ENCODE results near the gene INSRR.

Gene INSRR

GRCh38 chr1:156808186-156809030, 50.5 kb downstream of the INSRR start:
- DNase-seq: no peak

GRCh38 chr1:156807627-156808026, 51.3 kb downstream of the INSRR start:
- DNase-seq: no peak

DNA sequence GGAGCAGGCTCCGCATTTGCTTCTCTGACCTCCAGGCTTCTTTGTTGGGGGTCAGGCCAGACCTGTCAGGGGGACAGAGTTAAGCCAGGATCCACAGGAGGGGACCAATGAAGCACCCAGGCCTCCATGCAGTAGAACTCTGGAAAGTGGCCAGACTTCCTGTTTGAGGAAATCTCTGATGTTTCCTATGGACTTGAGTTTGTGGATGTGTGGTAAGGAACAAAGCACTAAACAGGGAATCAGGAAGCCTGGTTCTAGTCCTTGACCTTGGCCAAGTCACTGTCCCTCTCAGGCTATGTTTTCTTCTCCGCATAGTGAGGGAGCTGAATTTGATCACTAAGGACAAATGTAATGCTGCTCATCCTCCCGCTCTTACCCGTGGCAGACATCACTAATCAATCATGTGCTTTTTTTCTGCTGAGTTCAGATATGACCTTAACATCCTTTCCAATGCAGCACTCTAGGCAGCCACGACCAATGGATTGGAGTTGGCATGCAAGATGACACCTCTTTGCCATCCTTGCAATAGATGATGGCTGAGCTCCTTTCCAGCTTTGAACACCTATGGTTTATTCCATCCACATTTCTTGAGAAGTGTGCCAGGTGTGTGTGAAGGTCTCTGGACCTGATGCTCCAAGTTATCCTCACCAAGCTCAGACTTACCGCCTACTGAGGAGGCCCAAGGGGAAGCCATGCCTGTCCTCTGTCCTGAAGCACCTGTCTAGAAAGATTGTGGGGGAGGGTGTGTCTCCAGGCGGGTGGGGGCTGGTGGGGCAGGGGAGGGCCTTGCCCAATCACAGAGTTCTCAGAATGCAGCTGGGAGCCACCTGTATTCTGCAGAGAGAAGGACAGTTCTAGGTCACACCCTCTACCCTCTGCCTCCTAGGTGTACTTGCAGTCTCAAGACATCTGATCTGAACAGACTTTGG, 52.1 kb downstream of the INSRR start:
- DNase-seq: no peak

GRCh38 chr1:156805766-156806511, 53.0 kb downstream of the INSRR start:
- DNase-seq: no peak

GRCh38 chr1:156804572-156805243, 54.2 kb downstream of the INSRR start:
- peak in 8 of 56 donors; percentile 5 to 45 (median 20) for DNase-seq

DNA sequence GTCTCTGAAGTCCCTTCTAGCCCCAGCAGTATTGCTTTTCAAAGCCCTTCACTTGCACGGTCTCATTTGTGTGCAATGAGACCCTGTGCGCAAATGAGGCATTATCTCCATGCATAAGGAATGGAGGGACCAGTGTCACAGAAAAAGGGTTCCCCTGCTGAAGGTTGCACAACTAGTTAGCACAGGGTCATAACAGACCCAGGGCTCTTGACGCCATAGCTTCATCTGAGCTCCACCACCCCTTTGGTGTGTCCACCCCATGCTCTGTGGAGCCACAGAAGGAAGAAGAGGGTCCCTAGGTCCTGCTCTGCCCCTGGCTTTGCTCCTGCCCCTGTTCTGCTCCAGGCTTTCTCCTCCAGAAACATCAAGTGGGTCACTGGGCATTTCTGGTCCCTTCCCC, 54.9 kb downstream of the INSRR start:
- no peak for DNase-seq

- DNase-seq: no peak
Observed at GRCh38 chr1:156803086-156803851, 55.6 kb downstream of the INSRR start.

- no peak for DNase-seq
Observed at GRCh38 chr1:156802421-156802935, 56.4 kb downstream of the INSRR start.

GRCh38 chr1:156801409-156802121, 57.4 kb downstream of the INSRR start:
- DNase-seq: no peak

DNA sequence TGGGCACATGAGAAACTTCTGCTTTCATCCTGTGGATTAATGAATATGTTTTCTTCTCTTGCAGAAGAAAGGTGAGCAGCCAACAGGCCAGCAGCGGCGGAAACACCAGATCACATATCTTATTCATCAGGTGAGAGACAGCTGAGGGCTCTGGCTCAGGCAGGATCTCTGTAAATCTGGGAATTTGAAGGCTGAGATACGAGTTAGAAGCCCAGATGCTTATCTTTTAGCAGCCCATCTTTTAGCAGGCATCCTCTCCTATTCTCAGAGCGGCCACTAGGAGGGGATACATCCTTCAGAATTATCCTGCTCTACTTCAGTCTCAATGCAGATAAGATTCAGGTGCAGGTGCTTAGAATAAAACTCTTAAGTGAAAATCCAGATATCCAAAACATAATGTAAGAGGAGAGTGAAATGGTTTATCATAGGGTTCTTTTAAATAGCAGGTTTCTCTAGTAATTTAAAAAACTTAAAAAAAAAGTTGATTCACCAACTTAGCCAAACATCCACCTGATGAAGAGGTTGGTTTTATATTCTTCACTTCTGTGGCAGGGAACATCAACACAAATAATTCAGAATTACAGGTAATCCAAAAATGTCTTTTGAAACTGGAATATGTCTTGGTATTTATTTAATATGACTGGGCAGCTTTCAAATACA, 61.6 kb downstream of the INSRR start:
- DNase-seq: peak in 16 of 56 donors; percentile 2 to 65 (median 18)

- no peak for DNase-seq
Observed at GRCh38 chr1:156796340-156797097, 62.4 kb downstream of the INSRR start.

DNA sequence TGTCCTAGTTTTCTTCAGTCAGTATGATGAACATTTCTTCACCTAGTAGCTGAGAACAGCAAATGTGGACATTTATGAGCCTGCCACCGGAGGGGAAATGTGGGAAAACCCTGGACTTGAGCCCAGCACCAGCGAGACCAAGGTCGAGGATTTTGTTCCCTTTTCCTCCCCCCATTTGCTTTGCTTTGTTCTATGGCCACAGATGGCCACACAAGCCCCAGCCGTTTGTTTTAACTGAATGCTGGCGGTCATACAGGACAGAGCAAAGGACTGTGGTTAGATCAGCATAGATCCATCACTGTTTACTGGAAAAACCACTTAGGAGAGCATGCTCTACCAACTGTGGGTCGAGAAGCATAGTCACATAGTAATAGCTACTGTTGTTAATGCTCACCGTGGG, 63.1 kb downstream of the INSRR start:
- DNase-seq: peak in 42 of 56 donors; percentile 6 to 79 (median 53)

- DNase-seq: peak in 1 of 56 donors; percentile 35
Observed at GRCh38 chr1:156795374-156795733, 63.6 kb downstream of the INSRR start.

- no peak for DNase-seq
Observed at GRCh38 chr1:156794506-156795373, 64.2 kb downstream of the INSRR start.

Data from nucleus accumbens (tissue), 56 donors.